ENCODE measurements around the gene NEAT1.

GRCh38 chr11:65432686-65433582, 10.3 kb downstream of the NEAT1 start:
- TF ChIP-seq CTCF (conservative IDR thresholded peaks at IDR 0.05; ENCODE audit: low read depth in 2 of 2) (peak; percentile 58 to 70), EZH2 (IDR thresholded peaks at IDR 0.05; ENCODE audit: low read depth, unreplicated experiment) (no peak), EZH2phosphoT487 (IDR thresholded peaks at IDR 0.05; ENCODE audit: unreplicated experiment) (no peak), CREB1 (CRISPR knock-in tag; IDR thresholded peaks at IDR 0.05; ENCODE audit: low read depth) (no peak), POLR2AphosphoS5 (IDR thresholded peaks at IDR 0.05; ENCODE audit: low read depth) (no peak), NANOG (IDR thresholded peaks at IDR 0.05; ENCODE audit: borderline replicate concordance) (no peak), REST (IDR thresholded peaks at IDR 0.05; ENCODE audit: unreplicated experiment) (no peak), JUNB (IDR thresholded peaks at IDR 0.05; ENCODE audit: unreplicated experiment) (no peak), STAT1 (IDR thresholded peaks at IDR 0.05; ENCODE audit: unreplicated experiment) (no peak), ZNF114 (CRISPR knock-in tag; IDR thresholded peaks at IDR 0.05) (no peak), ETS1 (IDR thresholded peaks at IDR 0.05) (no peak), ZNF462 (CRISPR knock-in tag; IDR thresholded peaks at IDR 0.05) (no peak)

All from GM23338 (cell line).